ENCODE results near the gene DMBT1. TPM values are rescaled to one million over a fixed set of nuclear protein-coding genes. Genes with fewer than 3 reads are reported as not detected.

DMBT1 gene
- total and polyA plus RNA-seq, 2 donors (not counting 1 experiment from before 2014, with no cell fraction given) = not detected

GRCh38 chr10:122636953-122637352, 76.4 kb downstream of the DMBT1 start:
- H3K79me2 ChIP-seq (ENCODE audit: control insufficient read depth, insufficient read depth, low read length) = no peaks in the 10 kb centered on the region
- no peaks in the 10 kb centered on the region for H3K9me3 Mint-ChIP-seq (ENCODE audit: insufficient read depth)
- ChIA-PET CTCF (no interaction called here), POLR2A (no interaction called here)
- H3K4me2 ChIP-seq (replicated peaks; ENCODE audit: low read depth, low read length, poor library complexity, severe bottlenecking) = no peak overlapping the region
- no peak overlapping the region for H2AFZ ChIP-seq (ENCODE audit: insufficient read depth, low read depth, low read length, poor library complexity, severe bottlenecking)
- ATAC-seq (ENCODE audit: low read depth) (no peak), DNase-seq (no peak)
- TF ChIP-seq EZH2 (IDR thresholded peaks at IDR 0.05; ENCODE audit: borderline replicate concordance, insufficient read depth, low read depth, low read length, poor library complexity, severe bottlenecking) = no peak
- TF ChIP-seq, protein P1, sequence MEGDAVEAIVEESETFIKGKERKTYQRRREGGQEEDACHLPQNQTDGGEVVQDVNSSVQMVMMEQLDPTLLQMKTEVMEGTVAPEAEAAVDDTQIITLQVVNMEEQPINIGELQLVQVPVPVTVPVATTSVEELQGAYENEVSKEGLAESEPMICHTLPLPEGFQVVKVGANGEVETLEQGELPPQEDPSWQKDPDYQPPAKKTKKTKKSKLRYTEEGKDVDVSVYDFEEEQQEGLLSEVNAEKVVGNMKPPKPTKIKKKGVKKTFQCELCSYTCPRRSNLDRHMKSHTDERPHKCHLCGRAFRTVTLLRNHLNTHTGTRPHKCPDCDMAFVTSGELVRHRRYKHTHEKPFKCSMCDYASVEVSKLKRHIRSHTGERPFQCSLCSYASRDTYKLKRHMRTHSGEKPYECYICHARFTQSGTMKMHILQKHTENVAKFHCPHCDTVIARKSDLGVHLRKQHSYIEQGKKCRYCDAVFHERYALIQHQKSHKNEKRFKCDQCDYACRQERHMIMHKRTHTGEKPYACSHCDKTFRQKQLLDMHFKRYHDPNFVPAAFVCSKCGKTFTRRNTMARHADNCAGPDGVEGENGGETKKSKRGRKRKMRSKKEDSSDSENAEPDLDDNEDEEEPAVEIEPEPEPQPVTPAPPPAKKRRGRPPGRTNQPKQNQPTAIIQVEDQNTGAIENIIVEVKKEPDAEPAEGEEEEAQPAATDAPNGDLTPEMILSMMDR (IDR thresholded peaks at IDR 0.05) = no peak
- no peaks in the 10 kb centered on the region for H3K27me3 Mint-ChIP-seq
- intact Hi-C loops (cut with micrococcal nuclease) = no loop called here
- H3K4me1 ChIP-seq (ENCODE audit: control insufficient read depth in 2 of 2, insufficient read depth in 2 of 2, low read length in 2 of 2) = no peaks in the 10 kb centered on the region
- no peaks in the 10 kb centered on the region for H3K36me3 ChIP-seq (replicated peaks in 1 of 2; ENCODE audit: control extremely low read depth in 1 of 2, control insufficient read depth in 1 of 2, extremely low read depth in 1 of 2, insufficient read depth in 2 of 2, low read length in 1 of 2)
- H3K4me3 Mint-ChIP-seq = no peak overlapping the region
- H3K9ac ChIP-seq (ENCODE audit: low read length) = no peak overlapping the region
- 93% methylated on average over 7 of the region's 7 CpGs for WGBS (ENCODE audit: insufficient coverage)
- H3K27ac ChIP-seq (ENCODE audit: low read length in 2 of 2) = no peak overlapping the region
- no peak overlapping the region for H3K4me3 ChIP-seq (ENCODE audit: control extremely low read depth in 1 of 5, extremely low read depth in 1 of 5, insufficient read depth in 1 of 5, low read depth in 2 of 5, low read length in 4 of 5)
- no peak overlapping the region for H3K27ac Mint-ChIP-seq
- H3K4me1 Mint-ChIP-seq = no peaks in the 10 kb centered on the region
- H3K9me3 ChIP-seq (ENCODE audit: control extremely low read depth in 1 of 3, control insufficient read depth in 2 of 3, insufficient read depth in 1 of 3, low read length in 2 of 3) = no peaks in the 10 kb centered on the region
- no peaks in the 10 kb centered on the region for H4K20me1 ChIP-seq (ENCODE audit: control insufficient read depth, insufficient read depth, low read length, poor library complexity, severe bottlenecking)
- no peaks in the 10 kb centered on the region for H3K27me3 ChIP-seq (replicated peaks in 1 of 4; ENCODE audit: control extremely low read depth in 1 of 4, control insufficient read depth in 3 of 4, insufficient read depth in 4 of 4, low read length in 3 of 4)

DNA sequence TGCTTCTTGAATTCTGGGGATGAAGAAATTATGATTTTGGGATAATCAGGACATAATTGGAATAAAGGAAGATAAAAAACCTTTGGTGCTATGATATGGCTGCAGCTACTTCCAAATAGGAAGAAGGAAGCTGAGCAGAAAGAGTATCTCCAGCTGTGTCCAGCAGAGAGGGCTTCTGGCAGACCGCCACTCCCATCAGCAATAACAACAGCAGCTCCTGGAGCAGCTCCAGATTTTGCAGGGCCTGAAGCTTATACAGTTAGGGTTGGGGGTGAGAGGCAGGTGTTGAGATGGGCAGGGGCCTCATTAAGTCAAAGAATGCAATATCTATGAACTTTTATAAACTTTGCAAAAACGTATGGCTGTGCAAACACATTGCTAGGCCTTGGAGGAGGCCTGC, 76.8 kb downstream of the DMBT1 start:
- no peak for TF ChIP-seq EZH2 (IDR thresholded peaks at IDR 0.05; ENCODE audit: borderline replicate concordance, insufficient read depth, low read depth, low read length, poor library complexity, severe bottlenecking)
- TF ChIP-seq, protein P1 (IDR thresholded peaks at IDR 0.05) = no peak
- H3K4me2 ChIP-seq (replicated peaks; ENCODE audit: low read depth, low read length, poor library complexity, severe bottlenecking) = no peak overlapping the region
- no peak overlapping the region for H3K4me3 ChIP-seq (ENCODE audit: control extremely low read depth in 1 of 5, extremely low read depth in 1 of 5, insufficient read depth in 1 of 5, low read depth in 2 of 5, low read length in 4 of 5)
- no peaks in the 10 kb centered on the region for H3K9me3 Mint-ChIP-seq (ENCODE audit: insufficient read depth)
- no peaks in the 10 kb centered on the region for H3K4me1 Mint-ChIP-seq
- no peak overlapping the region for H2AFZ ChIP-seq (ENCODE audit: insufficient read depth, low read depth, low read length, poor library complexity, severe bottlenecking)
- no peak overlapping the region for H3K27ac ChIP-seq (ENCODE audit: low read length in 2 of 2)
- intact Hi-C loops (cut with micrococcal nuclease) = no loop called here
- no peak overlapping the region for H3K9ac ChIP-seq (ENCODE audit: low read length)
- CTCF ChIA-PET = no interaction called here
- no peak overlapping the region for H3K27ac Mint-ChIP-seq
- 55% methylated on average over 1 of the region's 2 CpGs for WGBS (ENCODE audit: insufficient coverage)
- POLR2A ChIA-PET = no interaction called here
- no peaks in the 10 kb centered on the region for H3K36me3 ChIP-seq (replicated peaks in 1 of 2; ENCODE audit: control extremely low read depth in 1 of 2, control insufficient read depth in 1 of 2, extremely low read depth in 1 of 2, insufficient read depth in 2 of 2, low read length in 1 of 2)
- H3K27me3 ChIP-seq (replicated peaks in 1 of 4; ENCODE audit: control extremely low read depth in 1 of 4, control insufficient read depth in 3 of 4, insufficient read depth in 4 of 4, low read length in 3 of 4) = no peaks in the 10 kb centered on the region
- H3K9me3 ChIP-seq (ENCODE audit: control extremely low read depth in 1 of 3, control insufficient read depth in 2 of 3, insufficient read depth in 1 of 3, low read length in 2 of 3) = no peaks in the 10 kb centered on the region
- ATAC-seq (ENCODE audit: low read depth) = no peak
- H4K20me1 ChIP-seq (ENCODE audit: control insufficient read depth, insufficient read depth, low read length, poor library complexity, severe bottlenecking) = no peaks in the 10 kb centered on the region
- no peak overlapping the region for H3K4me3 Mint-ChIP-seq
- H3K27me3 Mint-ChIP-seq = no peaks in the 10 kb centered on the region
- H3K79me2 ChIP-seq (ENCODE audit: control insufficient read depth, insufficient read depth, low read length) = no peaks in the 10 kb centered on the region
- DNase-seq = no peak
- no peaks in the 10 kb centered on the region for H3K4me1 ChIP-seq (ENCODE audit: control insufficient read depth in 2 of 2, insufficient read depth in 2 of 2, low read length in 2 of 2)

Measured in B cell (primary cell).